ENCODE measurements around the gene TUBA4B.

DNA sequence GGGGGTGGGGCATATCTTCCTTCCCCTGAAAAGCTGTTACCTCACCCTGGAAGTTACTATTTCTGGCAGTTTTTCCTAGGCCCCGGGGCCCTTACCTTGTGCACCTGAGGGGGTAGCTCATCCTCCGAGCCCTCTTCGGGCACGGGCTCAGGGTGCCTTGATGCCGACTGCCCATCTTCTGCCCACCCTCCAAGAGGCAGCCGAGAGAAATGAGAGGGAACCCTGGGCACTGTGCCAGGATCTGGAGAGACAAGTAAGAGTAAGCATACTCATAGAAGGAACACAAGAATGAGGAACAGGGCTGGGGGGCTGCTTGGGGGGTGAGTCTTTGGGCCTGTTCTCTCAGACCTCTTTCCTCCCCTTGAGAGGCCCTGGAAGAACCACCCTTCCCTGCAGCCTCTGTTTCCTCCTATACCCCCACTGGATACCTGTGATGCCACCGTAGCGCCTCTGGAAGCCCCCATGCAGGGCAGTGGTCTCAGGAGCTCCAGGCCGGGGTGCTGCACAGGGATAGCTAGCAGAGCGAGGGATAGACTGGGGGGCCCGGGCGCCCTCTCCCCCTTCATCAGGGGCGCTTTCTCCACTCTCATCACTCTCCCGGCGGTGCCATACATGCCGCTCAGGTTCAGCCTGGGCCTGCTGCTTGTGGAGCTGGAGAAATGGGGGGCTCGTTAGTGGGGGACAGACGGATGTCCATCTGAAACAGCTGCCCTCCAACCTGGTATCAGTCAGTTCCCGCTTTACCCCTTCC is 32.2 kb upstream of the TUBA4B start:
- no peak for TF ChIP-seq EZH2 (IDR thresholded peaks at IDR 0.05; ENCODE audit: insufficient read depth, poor library complexity, severe bottlenecking)
- no peak for TF ChIP-seq EZH2phosphoT487 (IDR thresholded peaks at IDR 0.05; ENCODE audit: insufficient read depth, low read depth)

Data from GM23248 (cell line).